DOHH2 (cell line): ENCODE measurements around the gene CHMP5.

Source experiments
- H3F3A ChIP-seq: fragments of 200-600 bp; sonication (generic), shearing (Covaris generic); 2 replicates; pipeline ENCODE4 v1.6.0; 2016; ENCODE audit warnings: antibody characterized with exemption, mild to moderate bottlenecking; ENCODE audit not compliant: control insufficient read depth, insufficient read depth
- H3K27ac ChIP-seq: fragments of 200-600 bp; sonication (generic); 2 replicates; pipeline ENCODE4 v1.5.1; 2014; ENCODE audit warnings: low read depth, mild to moderate bottlenecking, low read length, moderate library complexity
- H3K27me3 ChIP-seq: fragments of 200-600 bp; sonication (generic); 2 replicates; pipeline ENCODE4 v1.6.1; 2014; ENCODE audit warnings: mild to moderate bottlenecking, low read length, mixed read lengths; ENCODE audit not compliant: control insufficient read depth
- H3K36me3 ChIP-seq: fragments of 200-600 bp; sonication (generic); 2 replicates; pipeline ENCODE4 v1.6.1; 2014; ENCODE audit warnings: mild to moderate bottlenecking, low read length, moderate library complexity, mixed read lengths; ENCODE audit not compliant: control insufficient read depth
- H3K4me1 ChIP-seq: fragments of 200-600 bp; sonication (generic); 2 replicates; pipeline ENCODE4 v1.6.1; 2014; ENCODE audit warnings: mild to moderate bottlenecking, low read length, mixed read lengths; ENCODE audit not compliant: control insufficient read depth
- H3K4me2 ChIP-seq: fragments of 200-600 bp; sonication (generic); 2 replicates; pipeline ENCODE4 v1.6.0; 2014; ENCODE audit warnings: mild to moderate bottlenecking, low read length, moderate library complexity
- H3K4me3 ChIP-seq: fragments of 200-600 bp; sonication (generic); 2 replicates; pipeline ENCODE4 v1.5.1; 2014; ENCODE audit warnings: mild to moderate bottlenecking, low read length, mixed read lengths
- H3K79me2 ChIP-seq: fragments of 200-600 bp; sonication (generic); 2 replicates; pipeline ENCODE4 v1.6.1; 2014; ENCODE audit warnings: mild to moderate bottlenecking, low read length, mixed read lengths; ENCODE audit not compliant: control insufficient read depth
- H3K9me2 ChIP-seq: fragments of 200-600 bp; sonication (generic); replicated peaks from 2 replicates; pipeline ENCODE4 v1.6.1; 2014; ENCODE audit warnings: mild to moderate bottlenecking, low read length, mixed read lengths; ENCODE audit not compliant: control insufficient read depth
- H3K9me3 ChIP-seq: fragments of 200-600 bp; sonication (generic); 2 replicates; pipeline ENCODE4 v1.6.1; 2014; ENCODE audit warnings: antibody characterized with exemption, low read length, mixed read lengths; ENCODE audit not compliant: control insufficient read depth, insufficient read depth
- H4K20me1 ChIP-seq: fragments of 200-600 bp; sonication (generic); 2 replicates; pipeline ENCODE4 v1.6.0; 2014; ENCODE audit warnings: low read depth, mild to moderate bottlenecking, antibody characterized with exemption, low read length, moderate library complexity; ENCODE audit not compliant: control insufficient read depth, insufficient read depth
- EZH2phosphoT487 ChIP-seq: fragments of 200-600 bp; sonication (generic); IDR thresholded peaks from 2 replicates; pipeline ENCODE4 v1.6.1; 2017; ENCODE audit warnings: borderline replicate concordance, mild to moderate bottlenecking, antibody characterized with exemption, low read length, moderate library complexity, mixed read lengths
- TF ChIP-seq, protein P1 (sequence below): fragments of 200-600 bp; sonication (generic); IDR thresholded peaks from one replicate; pipeline ENCODE4 v1.5.1; 2014; ENCODE audit warnings: antibody characterized with exemption, mild to moderate bottlenecking, low read depth, low read length; ENCODE audit not compliant: poor library complexity, severe bottlenecking

The CHMP5 gene

DNA sequence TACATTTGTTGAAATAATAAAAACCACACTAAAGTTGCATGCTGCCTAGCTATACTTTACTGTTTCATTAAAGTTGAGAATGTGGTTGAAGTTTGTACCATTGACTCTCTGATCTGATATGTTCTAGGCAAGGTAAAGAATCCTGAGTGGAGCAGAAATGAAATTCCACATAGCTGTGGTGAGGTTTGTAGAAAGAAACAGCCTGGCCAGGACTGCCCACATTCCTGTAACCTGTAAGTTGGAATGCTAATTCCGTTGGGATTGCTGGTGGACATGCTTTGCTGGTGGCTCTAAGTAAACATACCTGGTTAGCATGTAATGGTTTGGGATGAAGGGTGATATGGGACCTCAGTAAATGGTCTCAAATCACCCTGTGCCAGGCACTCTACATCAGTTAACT, 42.2 kb downstream of the CHMP5 start:
- no peaks in the 10 kb centered on the region for H3K9me2 ChIP-seq
- H3K36me3 ChIP-seq, result peaks cover 99% of the 10 kb centered on the region
- H3K79me2 ChIP-seq, result peaks cover 34% of the 10 kb centered on the region
- TF ChIP-seq EZH2phosphoT487, result no peak
- TF ChIP-seq, protein P1, sequence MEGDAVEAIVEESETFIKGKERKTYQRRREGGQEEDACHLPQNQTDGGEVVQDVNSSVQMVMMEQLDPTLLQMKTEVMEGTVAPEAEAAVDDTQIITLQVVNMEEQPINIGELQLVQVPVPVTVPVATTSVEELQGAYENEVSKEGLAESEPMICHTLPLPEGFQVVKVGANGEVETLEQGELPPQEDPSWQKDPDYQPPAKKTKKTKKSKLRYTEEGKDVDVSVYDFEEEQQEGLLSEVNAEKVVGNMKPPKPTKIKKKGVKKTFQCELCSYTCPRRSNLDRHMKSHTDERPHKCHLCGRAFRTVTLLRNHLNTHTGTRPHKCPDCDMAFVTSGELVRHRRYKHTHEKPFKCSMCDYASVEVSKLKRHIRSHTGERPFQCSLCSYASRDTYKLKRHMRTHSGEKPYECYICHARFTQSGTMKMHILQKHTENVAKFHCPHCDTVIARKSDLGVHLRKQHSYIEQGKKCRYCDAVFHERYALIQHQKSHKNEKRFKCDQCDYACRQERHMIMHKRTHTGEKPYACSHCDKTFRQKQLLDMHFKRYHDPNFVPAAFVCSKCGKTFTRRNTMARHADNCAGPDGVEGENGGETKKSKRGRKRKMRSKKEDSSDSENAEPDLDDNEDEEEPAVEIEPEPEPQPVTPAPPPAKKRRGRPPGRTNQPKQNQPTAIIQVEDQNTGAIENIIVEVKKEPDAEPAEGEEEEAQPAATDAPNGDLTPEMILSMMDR, result no peak
- no peak overlapping the region for H3K27ac ChIP-seq
- no peaks in the 10 kb centered on the region for H3F3A ChIP-seq
- no peaks in the 10 kb centered on the region for H4K20me1 ChIP-seq
- no peak overlapping the region for H3K4me2 ChIP-seq
- H3K4me1 ChIP-seq, result no peaks in the 10 kb centered on the region
- H3K27me3 ChIP-seq, result no peaks in the 10 kb centered on the region
- no peaks in the 10 kb centered on the region for H3K9me3 ChIP-seq
- no peak overlapping the region for H3K4me3 ChIP-seq

DNA sequence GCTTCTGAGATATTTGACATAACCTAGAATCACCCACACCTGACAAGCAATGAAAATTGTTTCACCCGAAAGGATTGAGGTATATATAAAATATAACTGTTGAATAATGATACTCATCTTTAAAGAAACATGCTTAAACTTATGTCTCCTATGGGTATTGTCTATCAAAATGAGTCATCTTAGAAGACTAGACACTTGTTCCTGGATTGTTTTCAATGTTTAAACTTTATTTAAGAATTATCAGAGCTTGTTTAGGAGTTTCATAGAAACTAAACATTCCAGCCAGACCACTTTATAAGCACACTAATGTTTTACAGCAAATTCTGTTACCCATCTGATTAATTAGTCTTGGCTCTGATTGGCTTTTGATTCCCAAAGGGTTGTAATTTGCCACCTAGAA, 45.1 kb downstream of the CHMP5 start:
- peaks cover 98% of the 10 kb centered on the region for H3K36me3 ChIP-seq
- no peaks in the 10 kb centered on the region for H3K9me2 ChIP-seq
- H4K20me1 ChIP-seq, result no peaks in the 10 kb centered on the region
- TF ChIP-seq, protein P1, result no peak
- no peak for TF ChIP-seq EZH2phosphoT487
- H3K27me3 ChIP-seq, result no peaks in the 10 kb centered on the region
- H3F3A ChIP-seq, result no peaks in the 10 kb centered on the region
- H3K4me1 ChIP-seq, result no peaks in the 10 kb centered on the region
- H3K4me3 ChIP-seq, result no peak overlapping the region
- no peak overlapping the region for H3K4me2 ChIP-seq
- H3K9me3 ChIP-seq, result no peaks in the 10 kb centered on the region
- H3K27ac ChIP-seq, result no peak overlapping the region
- H3K79me2 ChIP-seq, result peaks cover 19% of the 10 kb centered on the region

DNA sequence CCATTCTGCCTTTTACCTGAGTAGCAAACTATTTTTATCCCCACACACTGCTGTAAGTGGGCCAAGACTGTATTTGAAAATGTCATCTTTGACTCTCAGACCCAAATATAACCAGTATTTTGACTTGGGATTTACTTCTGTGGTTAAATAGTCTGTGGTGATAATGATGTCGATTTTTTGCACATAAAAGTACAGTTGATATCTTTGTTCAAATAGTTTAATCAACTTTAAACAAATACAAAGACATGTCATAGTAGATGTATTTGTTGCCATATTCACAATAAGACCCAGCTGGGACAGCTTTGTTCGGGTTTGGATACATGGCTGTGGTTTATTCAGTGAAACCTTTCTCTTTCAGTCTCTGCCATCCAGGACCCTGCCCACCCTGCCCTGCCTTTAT, 45.9 kb downstream of the CHMP5 start:
- TF ChIP-seq EZH2phosphoT487, result no peak
- TF ChIP-seq, protein P1, result no peak
- H3K27me3 ChIP-seq, result no peaks in the 10 kb centered on the region
- H3K79me2 ChIP-seq, result peaks cover 13% of the 10 kb centered on the region
- H3K27ac ChIP-seq, result no peak overlapping the region
- H3K4me3 ChIP-seq, result no peak overlapping the region
- H3K4me1 ChIP-seq, result no peaks in the 10 kb centered on the region
- no peaks in the 10 kb centered on the region for H4K20me1 ChIP-seq
- no peaks in the 10 kb centered on the region for H3K9me3 ChIP-seq
- no peaks in the 10 kb centered on the region for H3K9me2 ChIP-seq
- H3K4me2 ChIP-seq, result no peak overlapping the region
- H3F3A ChIP-seq, result no peaks in the 10 kb centered on the region
- H3K36me3 ChIP-seq, result peaks cover 98% of the 10 kb centered on the region

GRCh38 chr9:33311953-33312352, 47.1 kb downstream of the CHMP5 start:
- Histone ChIP-seq H4K20me1 (no peaks in the 10 kb centered on the region), H3K79me2 (peaks cover 12% of the 10 kb centered on the region), H3K4me1 (no peaks in the 10 kb centered on the region), H3K4me2 (no peak overlapping the region), H3F3A (no peaks in the 10 kb centered on the region), H3K27ac (no peak overlapping the region), H3K9me3 (no peaks in the 10 kb centered on the region), H3K9me2 (no peaks in the 10 kb centered on the region), H3K36me3 (peaks cover 98% of the 10 kb centered on the region), H3K4me3 (no peak overlapping the region), H3K27me3 (no peaks in the 10 kb centered on the region)
- TF ChIP-seq EZH2phosphoT487, result no peak
- TF ChIP-seq, protein P1, result no peak
